Natural killer cell (primary cell): ENCODE measurements around the gene POLR1E. TPM values are rescaled to one million over a fixed set of nuclear protein-coding genes. Genes with fewer than 3 reads are reported as not detected.

Experiments
- ATAC-seq, 3 donors: fragments of 150-1000 bp in 2 of 3; fragments of 200-7000 bp in 1 of 3; cut with Tn5 transposase; 1 replicate in 1 of 3; 2 replicates in 2 of 3; pipeline ENCODE4 v1.10.0; 2021; ENCODE audit warnings: mild to moderate bottlenecking in 2 of 3, moderate library complexity in 2 of 3
- DNase-seq, 2 donors: peaks; one replicate each; pipeline versions ENCODE4 v3.0.0 to v3.0.0-alpha.2; 2013 to 2021; ENCODE audit warnings: mixed read lengths in 1 of 2
- H3K27ac ChIP-seq: one replicate; pipeline ENCODE4 v1.5.1; 2013; ENCODE audit warnings: mild to moderate bottlenecking, low read length
- H3K27me3 ChIP-seq: one replicate; pipeline ENCODE4 v1.6.1; 2013; ENCODE audit warnings: low read length; ENCODE audit not compliant: control insufficient read depth, insufficient read depth
- H3K36me3 ChIP-seq: one replicate; pipeline ENCODE4 v1.6.1; 2013; ENCODE audit warnings: low read length; ENCODE audit not compliant: control insufficient read depth, insufficient read depth
- H3K4me1 ChIP-seq: one replicate; pipeline ENCODE4 v1.6.1; 2013; ENCODE audit warnings: low read length; ENCODE audit not compliant: control insufficient read depth, insufficient read depth
- H3K4me3 ChIP-seq: one replicate; pipeline ENCODE4 v1.5.1; 2013; ENCODE audit warnings: low read length
- H3K9me3 ChIP-seq: one replicate; pipeline ENCODE4 v1.6.1; 2013; ENCODE audit warnings: low read length; ENCODE audit not compliant: control insufficient read depth, insufficient read depth
- H3K27ac Mint-ChIP-seq, 2 donors: one replicate each; pipeline ENCODE4 v1.8.0; 2022; ENCODE audit warnings: mild to moderate bottlenecking in 2 of 2, mixed read lengths in 2 of 2, moderate library complexity in 1 of 2
- H3K27me3 Mint-ChIP-seq, 2 donors: one replicate each; pipeline ENCODE4 v1.8.0; 2022; ENCODE audit warnings: low read depth in 2 of 2, mixed read lengths in 2 of 2
- H3K36me3 Mint-ChIP-seq: one replicate; pipeline ENCODE4 v1.8.0; 2022; ENCODE audit warnings: mixed read lengths
- H3K4me1 Mint-ChIP-seq, 2 donors: one replicate each; pipeline ENCODE4 v1.8.0; 2022; ENCODE audit warnings: mixed read lengths in 2 of 2
- H3K4me3 Mint-ChIP-seq: one replicate; pipeline ENCODE4 v1.8.0; 2022; ENCODE audit warnings: mild to moderate bottlenecking, moderate library complexity, mixed read lengths
- H3K9me3 Mint-ChIP-seq, 2 donors: one replicate each; pipeline ENCODE4 v1.8.0; 2022; ENCODE audit warnings: mixed read lengths in 2 of 2
- CTCF ChIP-seq: fragments of 200-600 bp; IDR thresholded peaks from one replicate; pipeline ENCODE4 v1.8.0; 2022; ENCODE audit warnings: antibody characterized with exemption
- WGBS: methylation state at CpG from one replicate; pipeline ENCODE4 v1.1.7; 2013; ENCODE audit warnings: missing lambda C conversion rate; ENCODE audit not compliant: insufficient coverage; 5-methylcytosine and 5-hydroxymethylcytosine counted together
- intact Hi-C: fragments of 100-400 bp; cut with micrococcal nuclease; formaldehyde crosslinking; loops from one replicate; pipeline ENCODE4 v1.14.2; 2022
- total RNA-seq, 4 donors: library from RNA; stranded (reverse); fragments of 120-200 nt in 1 of 4; gene quantifications; one replicate each; pipeline versions ENCODE4 v1.2.3 to v1.2.4, GENCODE V29; 2013 to 2022

The POLR1E gene
- total RNA-seq, 3 donors from 2014 or later (not counting 1 experiment from before 2014, with no cell fraction given) = 17.4 to 23.8 (median 17.8) TPM

- H3K4me1 Mint-ChIP-seq = no peaks in the 10 kb centered on the region
- Histone ChIP-seq H3K4me3 (no peak overlapping the region), H3K4me1 (no peaks in the 10 kb centered on the region), H3K27me3 (no peaks in the 10 kb centered on the region), H3K9me3 (no peaks in the 10 kb centered on the region), H3K27ac (no peak overlapping the region), H3K36me3 (no peaks in the 10 kb centered on the region)
- no peak for DNase-seq
- H3K9me3 Mint-ChIP-seq = no peaks in the 10 kb centered on the region
- no peak for ATAC-seq
- 93% methylated on average over 1 of the region's 1 CpG for WGBS
- TF ChIP-seq CTCF = no peak
- no peaks in the 10 kb centered on the region for H3K27me3 Mint-ChIP-seq
- H3K4me3 Mint-ChIP-seq = no peak overlapping the region
- no peaks in the 10 kb centered on the region for H3K36me3 Mint-ChIP-seq
- H3K27ac Mint-ChIP-seq = no peak overlapping the region
- intact Hi-C loops = no loop called here
Observed at GRCh38 chr9:37550781-37551180, 65.0 kb downstream of the POLR1E start.

- Mint-ChIP-seq H3K9me3 (no peaks in the 10 kb centered on the region), H3K4me1 (no peaks in the 10 kb centered on the region), H3K27ac (no peak overlapping the region), H3K27me3 (no peaks in the 10 kb centered on the region), H3K4me3 (no peak overlapping the region), H3K36me3 (no peaks in the 10 kb centered on the region)
- intact Hi-C loops = no loop called here
- WGBS = 95% methylated on average over 3 of the region's 3 CpGs
- H3K4me3 ChIP-seq = no peak overlapping the region
- DNase-seq (no peak), ATAC-seq (no peak)
- no peaks in the 10 kb centered on the region for H3K9me3 ChIP-seq
- H3K27ac ChIP-seq = no peak overlapping the region
- no peaks in the 10 kb centered on the region for H3K36me3 ChIP-seq
- TF ChIP-seq CTCF = no peak
- no peaks in the 10 kb centered on the region for H3K4me1 ChIP-seq
- H3K27me3 ChIP-seq = no peaks in the 10 kb centered on the region
Observed at GRCh38 chr9:37551468-37551867, 65.7 kb downstream of the POLR1E start.

GRCh38 chr9:37551888-37552287 lies 66.1 kb downstream of the POLR1E start:
- no peaks in the 10 kb centered on the region for H3K27me3 Mint-ChIP-seq
- no peaks in the 10 kb centered on the region for H3K4me1 Mint-ChIP-seq
- intact Hi-C loops = no loop called here
- no peak overlapping the region for H3K27ac Mint-ChIP-seq
- no peak overlapping the region for H3K4me3 Mint-ChIP-seq
- no peaks in the 10 kb centered on the region for H3K27me3 ChIP-seq
- no peak overlapping the region for H3K27ac ChIP-seq
- ATAC-seq (no peak), DNase-seq (no peak)
- no peaks in the 10 kb centered on the region for H3K9me3 ChIP-seq
- H3K36me3 ChIP-seq = no peaks in the 10 kb centered on the region
- no peaks in the 10 kb centered on the region for H3K9me3 Mint-ChIP-seq
- no peak for TF ChIP-seq CTCF
- H3K4me3 ChIP-seq = no peak overlapping the region
- no peaks in the 10 kb centered on the region for H3K36me3 Mint-ChIP-seq
- 94% methylated on average over 2 of the region's 2 CpGs for WGBS
- H3K4me1 ChIP-seq = no peaks in the 10 kb centered on the region

Other genes starting within 250 kb of the POLR1E start
- 10 to 100 TPM; 38.1 to 55.6 (median 41.1) TPM for gene GRHPR, start 63.3 kb upstream of the POLR1E start, total RNA-seq
- 10 to 100 TPM; 12.6 to 14.2 (median 13.3) TPM for gene ZBTB5, start 20.5 kb upstream of the POLR1E start, total RNA-seq
- 1 to 10 TPM; 1.7 to 2.2 (median 2.1) TPM for gene FBXO10, start 90.4 kb downstream of the POLR1E start, total RNA-seq
- 10 to 100 TPM; 29.3 to 38.9 (median 36.7) TPM for gene TOMM5, start 106.6 kb downstream of the POLR1E start, total RNA-seq
- gene FRMPD1, start 165.0 kb downstream of the POLR1E start, total RNA-seq = not detected